HepG2 (cell line): ENCODE measurements around the gene EPS8L3. TPM values are rescaled to one million over a fixed set of nuclear protein-coding genes. Genes with fewer than 3 reads are reported as not detected.

Experiments used
- AHR ChIP-seq: IDR thresholded peaks from 2 replicates; pipeline ENCODE4 v1.6.1; 2018; ENCODE audit warnings: missing genetic modification reagents, missing compliant biosample characterization
- EHMT2 ChIP-seq: fragments of 200-600 bp; sonication (generic); IDR thresholded peaks from 2 replicates; pipeline ENCODE4 v1.7.0; 2017; ENCODE audit warnings: antibody characterized with exemption, low read depth, low read length, borderline replicate concordance
- ELF3 ChIP-seq: IDR thresholded peaks from 2 replicates; pipeline ENCODE4 v1.6.1; 2016; ENCODE audit warnings: missing genetic modification reagents, missing compliant biosample characterization
- HES4 ChIP-seq: sonication (generic); formaldehyde crosslinking; IDR thresholded peaks from 2 replicates; pipeline ENCODE4 v1.9.0; 2021; ENCODE audit warnings: mild to moderate bottlenecking, missing genetic modification reagents, borderline replicate concordance
- HMGXB4 ChIP-seq, 2 experiments: sonication (generic) in 1 of 2; formaldehyde crosslinking in 1 of 2; IDR thresholded peaks; 2 replicates each; pipeline versions ENCODE4 v1.4.0 to v1.6.1; 2018 to 2020; ENCODE audit warnings: missing genetic modification reagents in 2 of 2, borderline replicate concordance in 1 of 2, low read depth in 1 of 2, mild to moderate bottlenecking in 1 of 2, missing biosample characterization in 1 of 2
- HNRNPUL1 ChIP-seq: fragments of 200-400 bp; formaldehyde crosslinking; IDR thresholded peaks from 2 replicates; pipeline ENCODE4 v1.6.1; 2017; ENCODE audit warnings: low read depth, mild to moderate bottlenecking, low read length, moderate library complexity
- KLF16 ChIP-seq, 2 experiments: sonication (generic) in 1 of 2; formaldehyde crosslinking in 1 of 2; IDR thresholded peaks; 2 replicates each; pipeline versions ENCODE4 v1.6.1 to v1.8.0; 2016 to 2023; ENCODE audit warnings: missing genetic modification reagents in 2 of 2, missing compliant biosample characterization in 1 of 2
- KLF9 ChIP-seq: IDR thresholded peaks from 2 replicates; pipeline ENCODE4 v1.6.1; 2016; ENCODE audit warnings: low read depth
- SNAPC2 ChIP-seq: sonication (generic); formaldehyde crosslinking; IDR thresholded peaks from 2 replicates; pipeline ENCODE4 v1.8.1; 2022; ENCODE audit warnings: mild to moderate bottlenecking, missing genetic modification reagents
- SP1 ChIP-seq, 2 experiments: fragments of 450-650 bp in 1 of 2; sonication (generic) in 1 of 2; formaldehyde crosslinking in 1 of 2; IDR thresholded peaks; 2 replicates each; pipeline versions ENCODE4 v1.4.0 to v1.6.1; 2016 to 2020; ENCODE audit warnings: missing genetic modification reagents in 1 of 2
- TFDP2 ChIP-seq: sonication (generic); formaldehyde crosslinking; IDR thresholded peaks from 2 replicates; pipeline ENCODE4 v1.4.0; 2020; ENCODE audit warnings: missing genetic modification reagents
- ZBTB10 ChIP-seq: sonication (generic); formaldehyde crosslinking; IDR thresholded peaks from 2 replicates; pipeline ENCODE4 v1.4.0; 2020; ENCODE audit warnings: missing genetic modification reagents, borderline replicate concordance
- ZFP91 ChIP-seq: sonication (generic); formaldehyde crosslinking; IDR thresholded peaks from 2 replicates; pipeline ENCODE4 v1.9.0; 2022; ENCODE audit warnings: missing genetic modification reagents, mild to moderate bottlenecking, borderline replicate concordance
- ZNF230 ChIP-seq: sonication (generic); formaldehyde crosslinking; IDR thresholded peaks from 2 replicates; pipeline ENCODE4 v1.4.0; 2020; ENCODE audit warnings: mild to moderate bottlenecking, missing genetic modification reagents
- ZNF564 ChIP-seq: sonication (generic); formaldehyde crosslinking; IDR thresholded peaks from 2 replicates; pipeline ENCODE4 v1.8.1; 2023; ENCODE audit warnings: mild to moderate bottlenecking, missing genetic modification reagents
- ZNF572 ChIP-seq: sonication (generic); formaldehyde crosslinking; IDR thresholded peaks from 2 replicates; pipeline ENCODE4 v1.5.1; 2020; ENCODE audit warnings: mild to moderate bottlenecking, missing genetic modification reagents
- ZNF607 ChIP-seq: sonication (generic); formaldehyde crosslinking; IDR thresholded peaks from 2 replicates; pipeline ENCODE4 v1.5.1; 2020; ENCODE audit warnings: missing genetic modification reagents, mild to moderate bottlenecking, borderline replicate concordance
- ZNF746 ChIP-seq: sonication (generic); formaldehyde crosslinking; IDR thresholded peaks from 2 replicates; pipeline ENCODE4 v1.8.0; 2022; ENCODE audit warnings: mild to moderate bottlenecking, missing genetic modification reagents
- polyA plus RNA-seq, 8 experiments: library from polyadenylated mRNA; depleted of rRNA in 3 of 8; stranded (reverse) in 7 of 8; unstranded in 1 of 8; fragments of >200 nt; fragmentation: Illumina TruSeq in 4 of 8; extraction: Trizol in 4 of 8; gene quantifications; 2 replicates each; pipeline versions ENCODE4 v1.2.1 to v1.2.3, GENCODE V29; 2011 to 2016; ENCODE audit warnings: low read depth in 4 of 8, missing spikeins in 1 of 8, mixed read lengths in 1 of 8; ENCODE audit not compliant: insufficient read depth in 1 of 8
- total RNA-seq, 5 experiments: library from RNA; depleted of rRNA; stranded (reverse); fragments of >200 nt; fragmentation: Illumina TruSeq; extraction: Trizol; gene quantifications; 2 replicates each; pipeline ENCODE4 v1.2.3, GENCODE V29; 2016; ENCODE audit warnings: low read depth in 1 of 5
- TF ChIP-seq, protein P1 (sequence below), 2 experiments: fragments of 450-650 bp in 1 of 2; sonication (generic) in 1 of 2; formaldehyde crosslinking; IDR thresholded peaks; 2 replicates each; pipeline versions ENCODE4 v1.5.0 to v1.8.0; 2020 to 2022; ENCODE audit warnings: mild to moderate bottlenecking in 1 of 2, missing genetic modification reagents in 1 of 2

The EPS8L3 gene
- total and polyA plus RNA-seq, 2 of the 13 experiments (the other 11 are each of a cell fraction or from before 2014, with no cell fraction given), result 18.2 to 106 TPM

DNA sequence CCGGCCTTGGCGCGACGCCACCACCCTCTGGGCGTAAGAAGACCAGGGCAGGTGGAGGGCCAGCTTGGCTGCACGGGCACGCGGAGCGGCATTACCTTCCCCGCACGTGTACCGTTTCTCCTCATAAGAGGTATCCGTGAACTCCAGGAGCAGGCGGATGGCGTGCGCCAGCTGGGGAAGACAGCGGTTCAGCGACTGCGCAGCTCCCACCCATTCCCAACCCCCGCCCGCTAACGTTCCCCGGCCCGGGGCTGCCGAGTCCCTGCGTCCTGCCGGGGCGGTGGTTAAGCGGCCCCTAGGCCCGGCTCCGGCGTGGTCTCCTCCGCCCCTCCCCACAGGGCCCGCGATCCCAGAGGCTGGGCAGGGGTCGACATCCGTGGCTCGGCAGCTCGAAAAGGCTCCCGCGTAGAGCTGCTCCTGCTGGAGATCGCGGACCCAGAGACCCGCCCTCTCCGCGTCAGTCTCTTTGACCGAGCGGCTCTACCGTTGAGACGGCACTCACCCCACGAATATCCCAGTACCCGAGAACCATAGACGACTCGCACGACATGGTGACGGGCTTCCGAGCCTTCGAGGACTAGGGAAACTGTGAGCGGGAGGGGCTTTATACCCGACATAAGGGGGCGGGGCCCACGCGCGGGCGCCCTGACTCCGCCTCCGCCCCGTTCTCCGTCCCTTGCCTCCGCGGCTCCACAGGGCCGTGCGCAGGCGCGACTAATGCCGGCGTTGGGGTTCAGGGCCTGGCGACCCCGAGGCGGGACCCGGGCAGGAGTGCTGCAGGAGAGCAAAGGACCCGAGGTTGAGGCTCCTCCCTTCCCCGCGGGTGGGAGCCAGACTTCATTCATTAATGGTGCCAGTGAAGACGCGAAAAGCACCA is 23.7 kb downstream of the EPS8L3 start (continued):
- TF ChIP-seq ZBTB10 (CRISPR knock-in tag) (peak; percentile 51; the same call in 1 of the 2 replicates), HES4 (CRISPR knock-in tag) (peak; percentile 77; the same call in 1 of the 2 replicates), SNAPC2 (CRISPR knock-in tag) (0 out of 2 replicates have a peak, but pooled peaks have one; percentile 58), TFDP2 (peak; percentile 79; the same call in 1 of the 2 replicates), ZNF746 (CRISPR knock-in tag) (peak; percentile 53), ZFP91 (CRISPR knock-in tag) (peak; percentile 84; the same call in 1 of the 2 replicates), ZNF230 (CRISPR knock-in tag) (peak; percentile 26), AHR (CRISPR knock-in tag) (no peak), KLF9 (CRISPR knock-in tag) (peak; percentile 61; the same call in 1 of the 2 replicates), ZNF572 (CRISPR knock-in tag) (no peak), SP1 (IDR thresholded peaks at IDR 0.05) (no peak), SP1 (CRISPR knock-in tag; IDR thresholded peaks at IDR 0.05) (peak; percentile 66), ZNF564 (0 out of 2 replicates have a peak, but pooled peaks have one; percentile 58), EHMT2 (no peak), ZNF607 (CRISPR knock-in tag) (peak; percentile 65), HNRNPUL1 (no peak), ELF3 (CRISPR knock-in tag) (peak; percentile 35; the same call in 1 of the 2 replicates), HMGXB4 (CRISPR knock-in tag; IDR thresholded peaks at IDR 0.05; ENCODE audit: borderline replicate concordance in 1 of 2, low read depth in 1 of 2) (peak; percentile 19 to 81; a peak in 3 of 4 replicates), KLF16 (CRISPR knock-in tag; IDR thresholded peaks at IDR 0.05) (no peak)
- TF ChIP-seq, protein P1, sequence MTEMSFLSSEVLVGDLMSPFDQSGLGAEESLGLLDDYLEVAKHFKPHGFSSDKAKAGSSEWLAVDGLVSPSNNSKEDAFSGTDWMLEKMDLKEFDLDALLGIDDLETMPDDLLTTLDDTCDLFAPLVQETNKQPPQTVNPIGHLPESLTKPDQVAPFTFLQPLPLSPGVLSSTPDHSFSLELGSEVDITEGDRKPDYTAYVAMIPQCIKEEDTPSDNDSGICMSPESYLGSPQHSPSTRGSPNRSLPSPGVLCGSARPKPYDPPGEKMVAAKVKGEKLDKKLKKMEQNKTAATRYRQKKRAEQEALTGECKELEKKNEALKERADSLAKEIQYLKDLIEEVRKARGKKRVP (CRISPR knock-in tag; IDR thresholded peaks at IDR 0.05), result peak in 1 of 2 experiments; percentile 0; a peak in 1 of 4 replicates
